ENCODE results near the gene TYROBP.

GRCh38 chr19:35879068-35879467 is 29.0 kb downstream of the TYROBP start:
- TF ChIP-seq EP300 (IDR thresholded peaks at IDR 0.05) (no peak), CTCF (IDR thresholded peaks at IDR 0.05) (no peak), POLR2A (IDR thresholded peaks at IDR 0.05) (no peak)
